Brain microvascular endothelial cell (primary cell): Measurements from ENCODE around the gene RAB27A.
A peak's percentile ranks its signal among the peaks of the same experiment; 100 is the strongest.
"Not testable (repeated sequence)": the region's sequence is repeated elsewhere in the genome, so short reads cannot be mapped to it uniquely, and the experiment has no call there.

Experiments
- DNase-seq: peaks from one replicate; pipeline ENCODE4 v3.0.0-alpha.2; 2020
- H3K27ac ChIP-seq: fragments of 250-450 bp; sonication (Bioruptor Pico); 2 replicates; pipeline ENCODE4 v1.5.1; 2020; ENCODE audit warnings: mild to moderate bottlenecking, moderate library complexity
- H3K27me3 ChIP-seq: fragments of 250-450 bp; sonication (Bioruptor Pico); replicated peaks from 2 replicates; pipeline ENCODE4 v1.5.1; 2020; ENCODE audit warnings: mild to moderate bottlenecking
- H3K36me3 ChIP-seq: fragments of 250-450 bp; sonication (Bioruptor Pico); replicated peaks from 2 replicates; pipeline ENCODE4 v1.5.1; 2020; ENCODE audit warnings: mild to moderate bottlenecking
- H3K4me3 ChIP-seq: 2 replicates; pipeline ENCODE4 v1.5.1; 2011; ENCODE audit warnings: low read depth, mild to moderate bottlenecking, control low read depth, low read length, moderate library complexity
- CTCF ChIP-seq: IDR thresholded peaks from 2 replicates; pipeline ENCODE4 v1.5.1; 2011; ENCODE audit warnings: low read depth, mild to moderate bottlenecking, moderate library complexity, low read length, control low read depth, inconsistent platforms; ENCODE audit errors: missing control alignments
- in situ Hi-C: cut with HindIII; loops from 2 replicates; pipeline ENCODE4 v1.10.0; 2017; ENCODE audit warnings: low sequenced_read_pairs, low pct_ligation_motif_present

Gene RAB27A

GRCh38 chr15:55290528-55291057 lies 980 bp upstream of the RAB27A start:
- TF ChIP-seq CTCF, result peak; percentile 95
- H3K4me3 ChIP-seq, result peak overlapping the region; percentile 85
- in situ Hi-C loops, result no loop called here
- DNase-seq, result peak; percentile 84
- no peaks in the 10 kb centered on the region for H3K36me3 ChIP-seq
- H3K27ac ChIP-seq, result peak overlapping the region; percentile 72
- H3K27me3 ChIP-seq, result no peaks in the 10 kb centered on the region

- peak overlapping the region; percentile 72 for H3K27ac ChIP-seq
- no peaks in the 10 kb centered on the region for H3K27me3 ChIP-seq
- no peak for DNase-seq
- no peak for TF ChIP-seq CTCF
- H3K36me3 ChIP-seq, result no peaks in the 10 kb centered on the region
- in situ Hi-C loops, result no loop called here
- peak overlapping the region; percentile 85 for H3K4me3 ChIP-seq
Observed at GRCh38 chr15:55289011-55289745, 435 bp downstream of the RAB27A start.

GRCh38 chr15:55288006-55288717 lies 1.5 kb downstream of the RAB27A start:
- H3K27me3 ChIP-seq, result no peaks in the 10 kb centered on the region
- in situ Hi-C loops, result no loop called here
- H3K36me3 ChIP-seq, result no peaks in the 10 kb centered on the region
- H3K4me3 ChIP-seq, result no peak overlapping the region
- TF ChIP-seq CTCF, result no peak
- no peak overlapping the region for H3K27ac ChIP-seq
- no peak for DNase-seq

GRCh38 chr15:55286442-55287189 lies 3.0 kb downstream of the RAB27A start:
- H3K4me3 ChIP-seq, H3K27ac ChIP-seq, DNase-seq, H3K27me3 ChIP-seq, in situ Hi-C loops, H3K36me3 ChIP-seq: not testable (repeated sequence)

GRCh38 chr15:55284426-55284825 lies 5.2 kb downstream of the RAB27A start:
- H3K27me3 ChIP-seq, result no peaks in the 10 kb centered on the region
- in situ Hi-C loops, result no loop called here
- H3K4me3 ChIP-seq, result no peak overlapping the region
- no peaks in the 10 kb centered on the region for H3K36me3 ChIP-seq
- H3K27ac ChIP-seq, result no peak overlapping the region
- no peak for TF ChIP-seq CTCF
- no peak for DNase-seq
